GM12878 (cell line): ENCODE data around the gene CHAMP1. TPM values are rescaled to one million over a fixed set of nuclear protein-coding genes. Genes with fewer than 3 reads are reported as not detected.

Experiments
- BHLHE40 ChIP-seq, 2 experiments: fragments of 450-650 bp in 1 of 2; IDR thresholded peaks; 2 replicates each; pipeline ENCODE4 v1.6.1; 2011 to 2017; ENCODE audit warnings: low read depth in 2 of 2, borderline replicate concordance in 1 of 2, improper control_type of control experiment in 1 of 2, low read length in 1 of 2, mild to moderate bottlenecking in 1 of 2
- CBX3 ChIP-seq: fragments of 200-600 bp; sonication (generic); IDR thresholded peaks from 2 replicates; pipeline ENCODE4 v1.6.1; 2016; ENCODE audit warnings: low read depth, borderline replicate concordance
- EP300 ChIP-seq, 2 experiments: fragments of 150-350 bp in 1 of 2; IDR thresholded peaks; 2 replicates each; pipeline ENCODE4 v1.6.1; 2011 to 2012; ENCODE audit warnings: low read depth in 2 of 2, low read length in 2 of 2, borderline replicate concordance in 1 of 2, improper control_type of control experiment in 1 of 2, inconsistent platforms in 1 of 2; ENCODE audit not compliant: control insufficient read depth in 1 of 2
- FOXK2 ChIP-seq: fragments of 450-650 bp; IDR thresholded peaks from 2 replicates; pipeline ENCODE4 v1.6.1; 2017; ENCODE audit warnings: mild to moderate bottlenecking, moderate library complexity
- HSF1 ChIP-seq: fragments of 150-350 bp; IDR thresholded peaks from 2 replicates; pipeline ENCODE4 v1.6.1; 2014; ENCODE audit warnings: mild to moderate bottlenecking, low read depth, low read length
- KAT2A ChIP-seq: conservative IDR thresholded peaks from 2 replicates; pipeline ENCODE4 v1.6.1; 2011; ENCODE audit warnings: low read depth, low read length; ENCODE audit not compliant: control insufficient read depth
- MEF2B ChIP-seq: fragments of 450-650 bp; IDR thresholded peaks from 2 replicates; pipeline ENCODE4 v1.6.1; 2018; ENCODE audit warnings: mild to moderate bottlenecking, moderate library complexity; ENCODE audit not compliant: partially characterized antibody, poor library complexity, severe bottlenecking
- MTA2 ChIP-seq: fragments of 450-650 bp; IDR thresholded peaks from 2 replicates; pipeline ENCODE4 v1.6.1; 2016; ENCODE audit warnings: low read depth, mild to moderate bottlenecking, moderate library complexity
- NKRF ChIP-seq: fragments of 450-650 bp; conservative IDR thresholded peaks from 2 replicates; pipeline ENCODE4 v1.6.1; 2017; ENCODE audit warnings: mild to moderate bottlenecking, moderate library complexity
- NR2C1 ChIP-seq: fragments of 450-650 bp; IDR thresholded peaks from 2 replicates; pipeline ENCODE4 v1.6.1; 2017; ENCODE audit warnings: antibody characterized with exemption, mild to moderate bottlenecking, moderate library complexity
- PAX8 ChIP-seq: fragments of 450-650 bp; IDR thresholded peaks from 2 replicates; pipeline ENCODE4 v1.6.1; 2017; ENCODE audit warnings: mild to moderate bottlenecking, moderate library complexity
- RB1 ChIP-seq: fragments of 450-650 bp; formaldehyde crosslinking; IDR thresholded peaks from 2 replicates; pipeline ENCODE4 v1.6.1; 2017; ENCODE audit warnings: mild to moderate bottlenecking, borderline replicate concordance
- RFX5 ChIP-seq: IDR thresholded peaks from 2 replicates; pipeline ENCODE4 v1.6.1; 2011; ENCODE audit warnings: low read depth, low read length, improper control_type of control experiment
- SIN3A ChIP-seq: IDR thresholded peaks from 2 replicates; pipeline ENCODE4 v1.6.1; 2012; ENCODE audit warnings: low read depth, low read length, improper control_type of control experiment
- SMAD1 ChIP-seq: fragments of 450-650 bp; IDR thresholded peaks from 2 replicates; pipeline ENCODE4 v1.6.1; 2018; ENCODE audit warnings: mild to moderate bottlenecking, low read depth; ENCODE audit not compliant: partially characterized antibody
- SP1 ChIP-seq: IDR thresholded peaks from one replicate; pipeline ENCODE4 v1.6.1; 2011; ENCODE audit warnings: low read depth, low read length
- STAT1 ChIP-seq: fragments of 450-650 bp; conservative IDR thresholded peaks from 2 replicates; pipeline ENCODE4 v1.6.1; 2014; ENCODE audit warnings: antibody characterized with exemption, mild to moderate bottlenecking
- TBL1XR1 ChIP-seq: IDR thresholded peaks from 2 replicates; pipeline ENCODE4 v1.6.1; 2012; ENCODE audit warnings: low read depth, low read length, improper control_type of control experiment
- TCF12 ChIP-seq: IDR thresholded peaks from 2 replicates; pipeline ENCODE4 v1.6.1; 2011; ENCODE audit warnings: low read depth, mild to moderate bottlenecking, low read length
- YBX1 ChIP-seq: fragments of 450-650 bp; IDR thresholded peaks from 2 replicates; pipeline ENCODE4 v1.6.1; 2016; ENCODE audit warnings: antibody characterized with exemption
- YY1 ChIP-seq: IDR thresholded peaks from 2 replicates; pipeline ENCODE4 v1.6.1; 2011; ENCODE audit warnings: low read depth, mild to moderate bottlenecking, low read length
- ZBTB40 ChIP-seq: fragments of 450-650 bp; IDR thresholded peaks from 2 replicates; pipeline ENCODE4 v1.6.1; 2016; ENCODE audit warnings: mild to moderate bottlenecking, moderate library complexity, borderline replicate concordance
- polyA plus RNA-seq, 11 experiments: library from polyadenylated mRNA; depleted of rRNA in 4 of 11; unstranded in 6 of 11; stranded (reverse) in 5 of 11; fragments of >200 nt; fragmentation: Nextera tagmentation in 4 of 11; fragmentation: Illumina TruSeq in 1 of 11; extraction: Ambion mirVana in 4 of 11; extraction: Trizol in 1 of 11; gene quantifications; 1 replicate in 1 of 11; 2 replicates in 10 of 11; pipeline versions ENCODE4 v1.2.1 to v1.2.3, GENCODE V29; 2011 to 2016; ENCODE audit warnings: inconsistent platforms in 2 of 11, missing spikeins in 2 of 11, low read depth in 1 of 11
- total RNA-seq, 4 experiments: library from RNA; depleted of rRNA in 3 of 4; stranded (reverse); fragments of >200 nt in 3 of 4; fragmentation: Illumina TruSeq in 1 of 4; extraction: Trizol in 1 of 4; gene quantifications; 2 replicates each; pipeline versions ENCODE4 v1.2.1 to v1.2.3, GENCODE V29; 2013 to 2021

The CHAMP1 gene
- total and polyA plus RNA-seq, 10 of the 15 experiments (the other 5 are each of a cell fraction or from before 2014, with no cell fraction given), result 1.1 to 54.8 (median 23.9) TPM

GRCh38 chr13:114281351-114282040 is 32.8 kb upstream of the CHAMP1 start, which contains the start of gene UPF3A (continued):
- TF ChIP-seq EP300 (IDR thresholded peaks at IDR 0.05; ENCODE audit: borderline replicate concordance in 1 of 2, control insufficient read depth in 1 of 2, low read depth in 2 of 2, low read length in 2 of 2) (0 out of 4 replicates have a peak, but pooled peaks of 1 of the 2 experiments have one; percentile 17), MEF2B (peak; percentile 54), MTA2 (no peak), SIN3A (no peak), NKRF (peak; percentile 48), YY1 (peak; percentile 81; the same call in 1 of the 2 replicates), RB1 (peak; percentile 30; the same call in 1 of the 2 replicates), PAX8 (no peak), FOXK2 (no peak), HSF1 (no peak), SP1 (no peak), SMAD1 (no peak), CBX3 (no peak), YBX1 (no peak), STAT1 (no peak; the same call in 1 of the 2 replicates), TBL1XR1 (no peak), TCF12 (0 out of 2 replicates have a peak, but pooled peaks have one; percentile 59), NR2C1 (peak; percentile 90), KAT2A (no peak), ZBTB40 (no peak), RFX5 (no peak), BHLHE40 (IDR thresholded peaks at IDR 0.05; ENCODE audit: borderline replicate concordance in 1 of 2, low read depth in 2 of 2, low read length in 1 of 2) (peak; percentile 20 to 83; a peak in 3 of 4 replicates)
